GM12878 (cell line): ENCODE measurements around the gene WFIKKN1. TPM values are rescaled to one million over a fixed set of nuclear protein-coding genes. Genes with fewer than 3 reads are reported as not detected.

Source experiments
- BCL3 ChIP-seq: IDR thresholded peaks from 2 replicates; pipeline ENCODE4 v1.6.1; 2011; ENCODE audit warnings: borderline replicate concordance, low read depth, mild to moderate bottlenecking, moderate library complexity, low read length; ENCODE audit not compliant: insufficient read depth, poor library complexity, severe bottlenecking
- CBX5 ChIP-seq: sonication (generic); IDR thresholded peaks from 2 replicates; pipeline ENCODE4 v1.6.1; 2016; ENCODE audit warnings: low read depth, moderate library complexity, mild to moderate bottlenecking, inconsistent platforms
- CUX1 ChIP-seq: IDR thresholded peaks from 2 replicates; pipeline ENCODE4 v1.6.1; 2012; ENCODE audit warnings: improper control_type of control experiment, low read depth, low read length; ENCODE audit not compliant: insufficient replicate concordance
- HSF1 ChIP-seq: fragments of 150-350 bp; IDR thresholded peaks from 2 replicates; pipeline ENCODE4 v1.6.1; 2014; ENCODE audit warnings: mild to moderate bottlenecking, low read depth, low read length
- LARP7 ChIP-seq: fragments of 450-650 bp; IDR thresholded peaks from 2 replicates; pipeline ENCODE4 v1.6.1; 2017; ENCODE audit warnings: mild to moderate bottlenecking
- PAX8 ChIP-seq: fragments of 450-650 bp; IDR thresholded peaks from 2 replicates; pipeline ENCODE4 v1.6.1; 2017; ENCODE audit warnings: mild to moderate bottlenecking, moderate library complexity
- SMARCA5 ChIP-seq: fragments of 450-650 bp; IDR thresholded peaks from 2 replicates; pipeline ENCODE4 v1.6.1; 2017; ENCODE audit warnings: mild to moderate bottlenecking
- ZNF207 ChIP-seq: fragments of 450-650 bp; IDR thresholded peaks from 2 replicates; pipeline ENCODE4 v1.6.1; 2014; ENCODE audit warnings: antibody characterized with exemption, mild to moderate bottlenecking, borderline replicate concordance
- ZNF687 ChIP-seq: fragments of 450-650 bp; IDR thresholded peaks from 2 replicates; pipeline ENCODE4 v1.6.1; 2017; ENCODE audit warnings: mild to moderate bottlenecking, moderate library complexity
- polyA plus RNA-seq, 11 experiments: library from polyadenylated mRNA; depleted of rRNA in 4 of 11; unstranded in 6 of 11; stranded (reverse) in 5 of 11; fragments of >200 nt; fragmentation: Nextera tagmentation in 4 of 11; fragmentation: Illumina TruSeq in 1 of 11; extraction: Ambion mirVana in 4 of 11; extraction: Trizol in 1 of 11; gene quantifications; 1 replicate in 1 of 11; 2 replicates in 10 of 11; pipeline versions ENCODE4 v1.2.1 to v1.2.3, GENCODE V29; 2011 to 2016; ENCODE audit warnings: inconsistent platforms in 2 of 11, missing spikeins in 2 of 11, low read depth in 1 of 11
- total RNA-seq, 4 experiments: library from RNA; depleted of rRNA in 3 of 4; stranded (reverse); fragments of >200 nt in 3 of 4; fragmentation: Illumina TruSeq in 1 of 4; extraction: Trizol in 1 of 4; gene quantifications; 2 replicates each; pipeline versions ENCODE4 v1.2.1 to v1.2.3, GENCODE V29; 2013 to 2021

The WFIKKN1 gene
- total and polyA plus RNA-seq, 10 of the 15 experiments (the other 5 are each of a cell fraction or from before 2014, with no cell fraction given) = 0.01 to 0.41 (median 0.05) TPM; not detected in 2

GRCh38 chr16:590188-590814 lies 40.5 kb upstream of the WFIKKN1 start (continued):
- TF ChIP-seq BCL3 (no peak), CBX5 (no peak), ZNF207 (0 out of 2 replicates have a peak, but pooled peaks have one; percentile 39), ZNF687 (0 out of 2 replicates have a peak, but pooled peaks have one; percentile 22), HSF1 (no peak), CUX1 (no peak), PAX8 (no peak), SMARCA5 (peak; percentile 89), LARP7 (peak; percentile 96)
